DOHH2 (cell line): Measurements from ENCODE around the gene CLDN3.

Source experiments
- H3F3A ChIP-seq: fragments of 200-600 bp; sonication (generic), shearing (Covaris generic); 2 replicates; pipeline ENCODE4 v1.6.0; 2016; ENCODE audit warnings: antibody characterized with exemption, mild to moderate bottlenecking; ENCODE audit not compliant: control insufficient read depth, insufficient read depth
- H3K27ac ChIP-seq: fragments of 200-600 bp; sonication (generic); 2 replicates; pipeline ENCODE4 v1.5.1; 2014; ENCODE audit warnings: low read depth, mild to moderate bottlenecking, low read length, moderate library complexity
- H3K27me3 ChIP-seq: fragments of 200-600 bp; sonication (generic); 2 replicates; pipeline ENCODE4 v1.6.1; 2014; ENCODE audit warnings: mild to moderate bottlenecking, low read length, mixed read lengths; ENCODE audit not compliant: control insufficient read depth
- H3K36me3 ChIP-seq: fragments of 200-600 bp; sonication (generic); 2 replicates; pipeline ENCODE4 v1.6.1; 2014; ENCODE audit warnings: mild to moderate bottlenecking, low read length, moderate library complexity, mixed read lengths; ENCODE audit not compliant: control insufficient read depth
- H3K4me1 ChIP-seq: fragments of 200-600 bp; sonication (generic); 2 replicates; pipeline ENCODE4 v1.6.1; 2014; ENCODE audit warnings: mild to moderate bottlenecking, low read length, mixed read lengths; ENCODE audit not compliant: control insufficient read depth
- H3K4me2 ChIP-seq: fragments of 200-600 bp; sonication (generic); 2 replicates; pipeline ENCODE4 v1.6.0; 2014; ENCODE audit warnings: mild to moderate bottlenecking, low read length, moderate library complexity
- H3K4me3 ChIP-seq: fragments of 200-600 bp; sonication (generic); 2 replicates; pipeline ENCODE4 v1.5.1; 2014; ENCODE audit warnings: mild to moderate bottlenecking, low read length, mixed read lengths
- H3K79me2 ChIP-seq: fragments of 200-600 bp; sonication (generic); 2 replicates; pipeline ENCODE4 v1.6.1; 2014; ENCODE audit warnings: mild to moderate bottlenecking, low read length, mixed read lengths; ENCODE audit not compliant: control insufficient read depth
- H3K9me2 ChIP-seq: fragments of 200-600 bp; sonication (generic); replicated peaks from 2 replicates; pipeline ENCODE4 v1.6.1; 2014; ENCODE audit warnings: mild to moderate bottlenecking, low read length, mixed read lengths; ENCODE audit not compliant: control insufficient read depth
- H3K9me3 ChIP-seq: fragments of 200-600 bp; sonication (generic); 2 replicates; pipeline ENCODE4 v1.6.1; 2014; ENCODE audit warnings: antibody characterized with exemption, low read length, mixed read lengths; ENCODE audit not compliant: control insufficient read depth, insufficient read depth
- H4K20me1 ChIP-seq: fragments of 200-600 bp; sonication (generic); 2 replicates; pipeline ENCODE4 v1.6.0; 2014; ENCODE audit warnings: low read depth, mild to moderate bottlenecking, antibody characterized with exemption, low read length, moderate library complexity; ENCODE audit not compliant: control insufficient read depth, insufficient read depth
- CTCF ChIP-seq: fragments of 200-600 bp; sonication (generic); IDR thresholded peaks from one replicate; pipeline ENCODE4 v1.5.1; 2014; ENCODE audit warnings: antibody characterized with exemption, mild to moderate bottlenecking, low read depth, low read length; ENCODE audit not compliant: poor library complexity, severe bottlenecking
- EZH2phosphoT487 ChIP-seq: fragments of 200-600 bp; sonication (generic); IDR thresholded peaks from 2 replicates; pipeline ENCODE4 v1.6.1; 2017; ENCODE audit warnings: borderline replicate concordance, mild to moderate bottlenecking, antibody characterized with exemption, low read length, moderate library complexity, mixed read lengths

CLDN3 gene

GRCh38 chr7:73761854-73762658, 8.0 kb downstream of the CLDN3 start:
- H3K36me3 ChIP-seq, result no peaks in the 10 kb centered on the region
- no peak overlapping the region for H3K4me2 ChIP-seq
- no peaks in the 10 kb centered on the region for H3K27me3 ChIP-seq
- no peaks in the 10 kb centered on the region for H3F3A ChIP-seq
- H3K9me2 ChIP-seq, result no peaks in the 10 kb centered on the region
- H3K9me3 ChIP-seq, result no peaks in the 10 kb centered on the region
- no peak for TF ChIP-seq EZH2phosphoT487
- TF ChIP-seq CTCF, result no peak
- H3K79me2 ChIP-seq, result no peaks in the 10 kb centered on the region
- no peak overlapping the region for H3K4me3 ChIP-seq
- H3K4me1 ChIP-seq, result no peaks in the 10 kb centered on the region
- H4K20me1 ChIP-seq, result no peaks in the 10 kb centered on the region
- H3K27ac ChIP-seq, result no peak overlapping the region

DNA sequence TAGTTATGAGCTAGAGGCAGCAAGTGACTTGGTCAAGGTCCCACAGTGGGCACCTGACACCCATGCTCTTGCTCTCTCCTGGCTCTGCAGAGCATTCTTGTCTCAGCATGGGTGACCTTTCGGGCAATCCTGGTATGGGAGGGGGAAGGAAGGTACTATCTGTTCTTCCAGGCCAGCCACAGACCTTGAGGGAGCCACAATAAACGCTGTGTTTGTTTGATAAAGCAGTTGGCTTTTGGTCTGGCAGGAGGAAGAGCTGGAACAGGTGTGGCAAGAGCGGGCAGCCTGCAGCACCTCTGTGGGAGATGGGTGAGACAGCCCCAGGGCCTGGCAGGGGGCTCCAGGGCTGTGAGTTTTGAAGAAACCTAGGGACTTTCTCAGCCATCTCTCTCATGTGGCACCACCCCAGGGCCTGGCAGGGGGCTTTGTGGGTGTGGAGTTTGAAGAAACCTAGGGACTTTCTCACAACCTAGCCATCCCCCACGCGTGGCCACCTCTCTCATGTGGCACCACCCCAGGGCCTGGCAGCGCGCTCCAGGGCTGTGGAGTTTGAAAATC, 11.4 kb downstream of the CLDN3 start:
- Histone ChIP-seq H3K79me2 (no peaks in the 10 kb centered on the region), H3K4me1 (no peaks in the 10 kb centered on the region), H3K27me3 (no peaks in the 10 kb centered on the region), H3K27ac (no peak overlapping the region), H4K20me1 (no peaks in the 10 kb centered on the region), H3K9me2 (no peaks in the 10 kb centered on the region), H3K36me3 (no peaks in the 10 kb centered on the region), H3K4me3 (no peak overlapping the region), H3F3A (no peaks in the 10 kb centered on the region), H3K4me2 (no peak overlapping the region), H3K9me3 (no peaks in the 10 kb centered on the region)
- no peak for TF ChIP-seq EZH2phosphoT487
- no peak for TF ChIP-seq CTCF

- Histone ChIP-seq H3K27ac (no peak overlapping the region), H3K9me2 (no peaks in the 10 kb centered on the region), H3K79me2 (no peaks in the 10 kb centered on the region), H3K4me1 (no peaks in the 10 kb centered on the region), H3K27me3 (peaks cover 4% of the 10 kb centered on the region; the same call in 1 of the 2 replicates), H4K20me1 (0 out of 2 replicates have a peak, but pooled peaks cover 8% of the 10 kb centered on the region), H3K9me3 (no peaks in the 10 kb centered on the region), H3K4me2 (no peak overlapping the region), H3K4me3 (no peak overlapping the region), H3F3A (no peaks in the 10 kb centered on the region), H3K36me3 (no peaks in the 10 kb centered on the region)
- TF ChIP-seq CTCF (no peak), EZH2phosphoT487 (no peak)
Measured at GRCh38 chr7:73749931-73750776, 19.9 kb downstream of the CLDN3 start.
